ENCODE measurements around the gene TNS1. TPM values are rescaled to one million over a fixed set of nuclear protein-coding genes. Genes with fewer than 3 reads are reported as not detected.

The TNS1 gene
- total RNA-seq, 1 donor from 2014 or later: 828 TPM

DNA sequence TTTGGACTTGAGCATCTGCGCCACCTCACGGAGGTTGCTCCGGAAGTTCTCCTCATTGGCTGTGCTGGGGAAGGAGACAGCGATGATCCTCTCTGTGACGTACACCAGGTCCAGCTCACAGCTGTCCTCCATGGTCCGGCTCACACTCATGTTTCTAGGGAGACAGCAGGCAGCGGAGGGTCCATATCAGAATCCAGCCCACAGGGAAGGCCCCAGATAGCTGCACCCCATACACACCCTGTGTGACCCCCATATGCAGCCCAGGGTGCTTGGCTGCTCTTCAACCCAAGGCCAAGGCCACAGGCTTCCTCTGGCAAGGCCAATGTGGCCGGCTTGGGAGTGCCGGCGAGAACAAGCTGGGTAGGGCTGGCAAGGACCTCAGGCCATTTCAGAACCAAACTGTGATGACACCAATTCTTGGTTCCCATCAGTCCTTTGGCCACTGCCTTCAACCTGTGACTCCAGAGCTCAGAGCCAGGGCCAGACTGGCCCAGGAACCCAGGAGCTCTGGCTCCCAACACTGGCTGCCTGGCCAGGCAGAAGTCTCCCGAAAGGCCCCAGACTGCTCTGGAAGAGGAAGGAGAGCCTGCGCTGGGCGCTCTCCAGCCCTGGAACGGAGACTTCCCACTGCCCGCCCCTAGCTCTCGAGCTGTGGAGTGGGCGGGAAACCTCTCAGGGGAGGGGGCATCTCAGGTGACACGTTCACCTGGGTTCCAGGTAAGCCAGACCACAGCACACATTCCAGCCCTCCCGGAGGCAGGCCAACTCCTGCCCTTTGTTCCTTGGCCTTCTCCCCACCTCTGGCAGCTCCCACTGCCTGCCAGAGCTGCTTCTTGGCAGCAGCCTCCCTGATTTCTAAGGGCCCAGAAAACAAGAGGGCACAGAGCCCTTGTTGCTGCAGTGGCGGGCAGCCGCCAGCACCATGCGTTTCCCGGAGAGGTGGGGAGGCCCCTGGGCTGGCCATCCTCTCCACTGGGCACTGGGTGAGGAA, 104.7 kb downstream of the TNS1 start:
- Histone ChIP-seq H3K27me3 (ENCODE audit: low read depth) (no peaks in the 10 kb centered on the region), H3K4me1 (peaks cover 87% of the 10 kb centered on the region)
- intact Hi-C loops (cut with micrococcal nuclease): no loop called here

DNA sequence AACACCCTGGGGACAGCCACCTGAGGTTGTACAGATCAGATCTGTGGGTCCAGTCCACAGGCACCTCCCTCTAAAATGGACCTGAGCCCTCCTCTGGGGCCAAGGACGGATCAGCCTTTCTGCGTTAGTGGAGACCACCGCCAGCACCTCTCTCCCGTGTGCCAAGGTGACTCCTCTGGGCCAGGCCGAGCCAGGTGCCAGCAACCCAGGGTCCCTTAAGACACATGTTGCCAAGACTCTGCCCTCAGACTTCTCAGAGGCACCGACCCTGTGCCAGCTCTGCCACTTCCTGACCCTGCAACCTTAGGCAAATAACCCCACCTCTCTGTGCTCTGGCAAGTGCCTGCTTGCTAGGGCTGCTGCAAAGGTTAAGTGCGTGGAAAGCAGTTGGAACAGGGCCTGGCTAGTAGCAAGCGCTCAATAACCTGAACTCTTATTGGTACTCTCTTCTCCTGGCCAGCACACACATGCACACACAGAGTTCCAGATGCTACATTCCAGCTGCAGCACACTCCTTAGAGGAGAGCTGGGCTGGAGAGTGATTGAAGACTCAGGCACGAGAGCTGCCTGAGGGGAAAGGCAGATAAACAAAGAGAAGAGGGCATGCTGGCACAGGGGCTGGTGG, 105.6 kb downstream of the TNS1 start:
- DNase-seq: no peak
- TF ChIP-seq, protein P1, sequence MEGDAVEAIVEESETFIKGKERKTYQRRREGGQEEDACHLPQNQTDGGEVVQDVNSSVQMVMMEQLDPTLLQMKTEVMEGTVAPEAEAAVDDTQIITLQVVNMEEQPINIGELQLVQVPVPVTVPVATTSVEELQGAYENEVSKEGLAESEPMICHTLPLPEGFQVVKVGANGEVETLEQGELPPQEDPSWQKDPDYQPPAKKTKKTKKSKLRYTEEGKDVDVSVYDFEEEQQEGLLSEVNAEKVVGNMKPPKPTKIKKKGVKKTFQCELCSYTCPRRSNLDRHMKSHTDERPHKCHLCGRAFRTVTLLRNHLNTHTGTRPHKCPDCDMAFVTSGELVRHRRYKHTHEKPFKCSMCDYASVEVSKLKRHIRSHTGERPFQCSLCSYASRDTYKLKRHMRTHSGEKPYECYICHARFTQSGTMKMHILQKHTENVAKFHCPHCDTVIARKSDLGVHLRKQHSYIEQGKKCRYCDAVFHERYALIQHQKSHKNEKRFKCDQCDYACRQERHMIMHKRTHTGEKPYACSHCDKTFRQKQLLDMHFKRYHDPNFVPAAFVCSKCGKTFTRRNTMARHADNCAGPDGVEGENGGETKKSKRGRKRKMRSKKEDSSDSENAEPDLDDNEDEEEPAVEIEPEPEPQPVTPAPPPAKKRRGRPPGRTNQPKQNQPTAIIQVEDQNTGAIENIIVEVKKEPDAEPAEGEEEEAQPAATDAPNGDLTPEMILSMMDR (IDR thresholded peaks at IDR 0.05; ENCODE audit: borderline replicate concordance): no peak
- no peak overlapping the region for H3K4me3 ChIP-seq
- H3K36me3 ChIP-seq: peaks cover 93% of the 10 kb centered on the region
- H3K4me1 ChIP-seq: peaks cover 87% of the 10 kb centered on the region
- H3K9me3 ChIP-seq (replicated peaks): no peaks in the 10 kb centered on the region
- no peaks in the 10 kb centered on the region for H3K27me3 ChIP-seq (ENCODE audit: low read depth)
- H3K27ac ChIP-seq (replicated peaks): peak overlapping the region; percentile 95
- intact Hi-C loops (cut with micrococcal nuclease): no loop called here

More for the DNA sequence above, 104.7 kb downstream of the TNS1 start:
- H3K36me3 ChIP-seq: peaks cover 84% of the 10 kb centered on the region
- peak overlapping the region; percentile 2 for H3K4me3 ChIP-seq
- TF ChIP-seq, protein P1 (IDR thresholded peaks at IDR 0.05; ENCODE audit: borderline replicate concordance): no peak
- peak overlapping the region; percentile 95 for H3K27ac ChIP-seq (replicated peaks)
- no peaks in the 10 kb centered on the region for H3K9me3 ChIP-seq (replicated peaks)
- DNase-seq: peak; percentile 57

DNA sequence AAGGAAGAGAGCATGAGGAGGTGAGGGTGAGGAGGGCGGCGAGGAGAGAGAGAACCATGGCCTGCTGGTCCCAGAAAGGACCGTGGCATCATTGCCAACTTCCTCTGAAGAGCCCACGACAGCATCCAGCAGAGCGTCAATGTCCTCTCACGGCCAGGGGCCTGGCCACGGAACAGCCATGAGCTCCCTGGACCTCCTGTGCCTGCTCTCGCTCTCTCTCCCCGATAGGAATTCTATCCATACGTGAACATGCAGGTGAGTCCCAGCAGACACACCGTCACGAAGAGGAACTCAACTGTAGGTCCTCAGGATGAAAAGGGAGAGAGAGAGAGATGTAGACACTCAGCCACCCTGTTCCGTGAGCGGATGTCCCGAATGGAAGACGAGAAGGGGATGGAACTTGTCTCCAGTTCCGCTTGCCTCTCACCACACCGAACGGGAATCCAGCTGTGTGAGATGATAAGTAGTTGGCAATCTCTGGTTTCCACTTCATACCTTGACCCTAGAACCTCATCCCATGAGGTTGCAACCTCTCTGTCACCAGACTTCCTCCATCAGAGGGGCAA, 107.6 kb downstream of the TNS1 start:
- no peaks in the 10 kb centered on the region for H3K9me3 ChIP-seq (replicated peaks)
- TF ChIP-seq, protein P1 (IDR thresholded peaks at IDR 0.05; ENCODE audit: borderline replicate concordance): no peak
- peaks cover 99% of the 10 kb centered on the region for H3K36me3 ChIP-seq
- H3K27me3 ChIP-seq (ENCODE audit: low read depth): no peaks in the 10 kb centered on the region
- intact Hi-C loops (cut with micrococcal nuclease): no loop called here
- H3K4me3 ChIP-seq: no peak overlapping the region
- DNase-seq: no peak
- peaks cover 87% of the 10 kb centered on the region for H3K4me1 ChIP-seq
- H3K27ac ChIP-seq (replicated peaks): peak overlapping the region; percentile 78

DNA sequence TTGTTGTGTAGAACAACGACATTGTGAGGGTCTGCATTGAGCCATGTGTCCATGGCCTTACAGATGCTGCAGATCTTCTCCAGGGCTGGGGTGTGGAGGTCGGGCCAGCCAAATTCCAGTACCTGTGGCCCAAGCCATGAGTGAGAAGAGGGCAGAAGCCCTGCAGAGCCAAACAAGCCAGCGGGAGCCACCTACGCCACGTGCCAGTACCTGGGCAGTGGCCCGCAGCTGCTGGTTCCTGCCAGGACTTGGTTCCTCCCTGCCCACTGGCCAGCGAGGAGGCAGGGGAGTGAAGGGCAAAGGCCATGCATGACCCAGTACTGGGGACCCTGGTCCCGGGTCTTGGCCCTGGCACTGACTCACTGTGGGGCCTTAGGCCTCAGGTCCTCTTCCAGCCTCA, 109.4 kb downstream of the TNS1 start:
- Histone ChIP-seq H3K36me3 (peaks cover 100% of the 10 kb centered on the region), H3K4me1 (peaks cover 87% of the 10 kb centered on the region), H3K4me3 (no peak overlapping the region), H3K27ac (replicated peaks) (peak overlapping the region; percentile 78), H3K9me3 (replicated peaks) (no peaks in the 10 kb centered on the region), H3K27me3 (ENCODE audit: low read depth) (no peaks in the 10 kb centered on the region)
- TF ChIP-seq, protein P1 (IDR thresholded peaks at IDR 0.05; ENCODE audit: borderline replicate concordance): no peak
- DNase-seq: no peak
- intact Hi-C loops (cut with micrococcal nuclease): no loop called here

DNA sequence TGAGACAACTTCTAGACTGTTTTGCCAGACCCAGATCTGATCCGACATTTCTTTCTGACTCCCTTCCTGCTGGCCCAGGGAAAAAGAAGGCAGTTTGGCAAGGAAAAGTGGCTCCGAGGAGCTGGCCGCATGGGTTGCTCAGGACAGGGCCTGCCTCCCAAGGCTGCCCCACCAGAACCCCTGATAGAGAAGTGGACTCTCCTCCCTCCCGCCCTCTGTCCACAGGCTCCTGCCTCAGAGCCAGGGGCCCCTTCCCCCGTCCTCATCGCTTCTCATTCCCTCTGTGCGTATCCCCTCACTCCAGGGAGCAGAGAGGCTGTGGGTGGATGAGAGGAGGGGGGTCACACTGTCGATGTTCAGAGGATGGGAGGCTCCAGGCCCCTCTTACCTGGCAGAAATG, 110.2 kb downstream of the TNS1 start:
- Histone ChIP-seq H3K27ac (replicated peaks) (peak overlapping the region; percentile 78), H3K4me1 (peaks cover 87% of the 10 kb centered on the region), H3K36me3 (peaks cover 100% of the 10 kb centered on the region), H3K4me3 (no peak overlapping the region), H3K27me3 (ENCODE audit: low read depth) (no peaks in the 10 kb centered on the region), H3K9me3 (replicated peaks) (no peaks in the 10 kb centered on the region)
- intact Hi-C loops (cut with micrococcal nuclease): no loop called here
- TF ChIP-seq, protein P1 (IDR thresholded peaks at IDR 0.05; ENCODE audit: borderline replicate concordance): no peak
- no peak for DNase-seq
